Measurements from ENCODE around the gene PRDX4. TPM values are rescaled to one million over a fixed set of nuclear protein-coding genes. Genes with fewer than 3 reads are reported as not detected.

The PRDX4 gene
- total and polyA plus RNA-seq, 2 donors (not counting 1 experiment from before 2014, with no cell fraction given), result 10.6 to 13.1 TPM

DNA sequence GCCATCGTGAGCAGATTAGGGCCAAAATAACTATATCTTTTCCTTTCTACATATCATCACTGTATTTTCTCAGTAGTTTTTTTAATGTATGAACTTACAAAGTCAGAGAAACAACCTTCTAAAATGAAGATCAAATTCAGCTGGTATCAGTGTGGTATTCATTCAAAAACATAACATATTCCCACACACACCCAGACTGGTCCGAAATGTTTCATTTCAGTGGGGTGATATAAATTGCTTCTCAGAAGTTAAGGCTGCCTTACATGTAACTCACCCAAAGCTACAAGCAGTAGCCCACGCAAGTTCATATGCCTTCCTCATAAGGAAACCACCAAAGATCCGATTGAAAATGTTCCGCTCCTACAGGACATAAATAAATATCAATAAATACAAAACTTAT, 37.9 kb downstream of the PRDX4 start:
- Mint-ChIP-seq H3K9me3 (ENCODE audit: insufficient read depth) (no peaks in the 10 kb centered on the region), H3K27ac (no peak overlapping the region), H3K4me3 (no peak overlapping the region), H3K4me1 (no peaks in the 10 kb centered on the region), H3K27me3 (no peaks in the 10 kb centered on the region)
- no peak for ATAC-seq (ENCODE audit: low read depth)
- Histone ChIP-seq H3K4me2 (replicated peaks; ENCODE audit: low read depth, low read length, poor library complexity, severe bottlenecking) (no peak overlapping the region), H3K27ac (ENCODE audit: low read length in 2 of 2) (no peak overlapping the region), H3K27me3 (replicated peaks in 1 of 4; ENCODE audit: control extremely low read depth in 1 of 4, control insufficient read depth in 3 of 4, insufficient read depth in 4 of 4, low read length in 3 of 4) (no peaks in the 10 kb centered on the region), H3K9ac (ENCODE audit: low read length) (no peak overlapping the region), H3K9me3 (ENCODE audit: control extremely low read depth in 1 of 3, control insufficient read depth in 2 of 3, insufficient read depth in 1 of 3, low read length in 2 of 3) (no peaks in the 10 kb centered on the region), H2AFZ (ENCODE audit: insufficient read depth, low read depth, low read length, poor library complexity, severe bottlenecking) (no peak overlapping the region), H3K4me3 (ENCODE audit: control extremely low read depth in 1 of 5, extremely low read depth in 1 of 5, insufficient read depth in 1 of 5, low read depth in 2 of 5, low read length in 4 of 5) (no peak overlapping the region), H3K4me1 (ENCODE audit: control insufficient read depth in 2 of 2, insufficient read depth in 2 of 2, low read length in 2 of 2) (no peaks in the 10 kb centered on the region), H3K36me3 (replicated peaks in 1 of 2; ENCODE audit: control extremely low read depth in 1 of 2, control insufficient read depth in 1 of 2, extremely low read depth in 1 of 2, insufficient read depth in 2 of 2, low read length in 1 of 2) (peaks cover 3 to 9% of the 10 kb centered on the region in 2 experiments), H4K20me1 (ENCODE audit: control insufficient read depth, insufficient read depth, low read length, poor library complexity, severe bottlenecking) (no peaks in the 10 kb centered on the region), H3K79me2 (ENCODE audit: control insufficient read depth, insufficient read depth, low read length) (no peaks in the 10 kb centered on the region)
- intact Hi-C loops (cut with micrococcal nuclease), result no loop called here
- no CpG with 5 or more reads among the region's 5 CpGs for WGBS (ENCODE audit: insufficient coverage)
- no peak for DNase-seq
- ChIA-PET POLR2A (no interaction called here), CTCF (no interaction called here)
- TF ChIP-seq EZH2 (IDR thresholded peaks at IDR 0.05; ENCODE audit: borderline replicate concordance, insufficient read depth, low read depth, low read length, poor library complexity, severe bottlenecking), result no peak
- TF ChIP-seq, protein P1, sequence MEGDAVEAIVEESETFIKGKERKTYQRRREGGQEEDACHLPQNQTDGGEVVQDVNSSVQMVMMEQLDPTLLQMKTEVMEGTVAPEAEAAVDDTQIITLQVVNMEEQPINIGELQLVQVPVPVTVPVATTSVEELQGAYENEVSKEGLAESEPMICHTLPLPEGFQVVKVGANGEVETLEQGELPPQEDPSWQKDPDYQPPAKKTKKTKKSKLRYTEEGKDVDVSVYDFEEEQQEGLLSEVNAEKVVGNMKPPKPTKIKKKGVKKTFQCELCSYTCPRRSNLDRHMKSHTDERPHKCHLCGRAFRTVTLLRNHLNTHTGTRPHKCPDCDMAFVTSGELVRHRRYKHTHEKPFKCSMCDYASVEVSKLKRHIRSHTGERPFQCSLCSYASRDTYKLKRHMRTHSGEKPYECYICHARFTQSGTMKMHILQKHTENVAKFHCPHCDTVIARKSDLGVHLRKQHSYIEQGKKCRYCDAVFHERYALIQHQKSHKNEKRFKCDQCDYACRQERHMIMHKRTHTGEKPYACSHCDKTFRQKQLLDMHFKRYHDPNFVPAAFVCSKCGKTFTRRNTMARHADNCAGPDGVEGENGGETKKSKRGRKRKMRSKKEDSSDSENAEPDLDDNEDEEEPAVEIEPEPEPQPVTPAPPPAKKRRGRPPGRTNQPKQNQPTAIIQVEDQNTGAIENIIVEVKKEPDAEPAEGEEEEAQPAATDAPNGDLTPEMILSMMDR (IDR thresholded peaks at IDR 0.05), result no peak

DNA sequence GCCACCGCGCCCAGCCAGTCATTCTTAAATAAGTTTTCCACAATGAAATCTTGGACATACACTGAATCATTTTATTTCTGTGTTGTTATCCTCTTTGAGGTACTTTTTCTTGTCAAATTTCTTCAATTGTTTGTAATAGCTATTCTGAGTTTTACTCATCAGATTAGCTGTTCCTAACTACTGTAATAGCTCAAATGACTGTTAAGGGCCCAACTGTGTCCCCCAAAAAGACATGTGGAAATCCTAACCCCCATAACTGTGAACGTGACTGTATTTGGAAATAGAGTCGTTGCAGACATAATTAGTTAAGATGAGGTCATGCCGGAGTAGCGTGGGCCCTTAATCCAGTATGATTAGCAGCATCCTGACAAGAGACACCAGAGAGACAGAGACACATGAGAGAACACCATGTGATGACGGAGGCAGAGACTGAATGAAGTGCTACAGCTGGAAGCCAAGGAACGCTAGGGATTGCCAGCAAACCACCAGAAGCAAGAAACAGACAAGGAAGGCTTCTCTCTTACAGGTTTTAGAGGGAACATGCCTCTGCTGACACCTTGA, 52.9 kb downstream of the PRDX4 start:
- no peak overlapping the region for H2AFZ ChIP-seq (ENCODE audit: insufficient read depth, low read depth, low read length, poor library complexity, severe bottlenecking)
- ChIA-PET POLR2A (no interaction called here), CTCF (no interaction called here)
- no peak overlapping the region for H3K27ac ChIP-seq (ENCODE audit: low read length in 2 of 2)
- ATAC-seq (ENCODE audit: low read depth) (no peak), DNase-seq (no peak)
- TF ChIP-seq EZH2 (IDR thresholded peaks at IDR 0.05; ENCODE audit: borderline replicate concordance, insufficient read depth, low read depth, low read length, poor library complexity, severe bottlenecking), result no peak
- no peak overlapping the region for H3K27ac Mint-ChIP-seq
- no peak overlapping the region for H3K4me2 ChIP-seq (replicated peaks; ENCODE audit: low read depth, low read length, poor library complexity, severe bottlenecking)
- no peak overlapping the region for H3K9ac ChIP-seq (ENCODE audit: low read length)
- H3K27me3 ChIP-seq (replicated peaks in 1 of 4; ENCODE audit: control extremely low read depth in 1 of 4, control insufficient read depth in 3 of 4, insufficient read depth in 4 of 4, low read length in 3 of 4), result no peaks in the 10 kb centered on the region
- no peaks in the 10 kb centered on the region for H3K4me1 Mint-ChIP-seq
- peaks cover 0 to 16% of the 10 kb centered on the region in 2 experiments for H3K36me3 ChIP-seq (replicated peaks in 1 of 2; ENCODE audit: control extremely low read depth in 1 of 2, control insufficient read depth in 1 of 2, extremely low read depth in 1 of 2, insufficient read depth in 2 of 2, low read length in 1 of 2)
- no peaks in the 10 kb centered on the region for H4K20me1 ChIP-seq (ENCODE audit: control insufficient read depth, insufficient read depth, low read length, poor library complexity, severe bottlenecking)
- H3K4me3 Mint-ChIP-seq, result no peak overlapping the region
- no peaks in the 10 kb centered on the region for H3K4me1 ChIP-seq (ENCODE audit: control insufficient read depth in 2 of 2, insufficient read depth in 2 of 2, low read length in 2 of 2)
- WGBS (ENCODE audit: insufficient coverage), result 100% methylated on average over 2 of the region's 8 CpGs
- no peak overlapping the region for H3K4me3 ChIP-seq (ENCODE audit: control extremely low read depth in 1 of 5, extremely low read depth in 1 of 5, insufficient read depth in 1 of 5, low read depth in 2 of 5, low read length in 4 of 5)
- H3K9me3 Mint-ChIP-seq (ENCODE audit: insufficient read depth), result no peaks in the 10 kb centered on the region
- no peaks in the 10 kb centered on the region for H3K79me2 ChIP-seq (ENCODE audit: control insufficient read depth, insufficient read depth, low read length)
- no peaks in the 10 kb centered on the region for H3K9me3 ChIP-seq (ENCODE audit: control extremely low read depth in 1 of 3, control insufficient read depth in 2 of 3, insufficient read depth in 1 of 3, low read length in 2 of 3)
- no peaks in the 10 kb centered on the region for H3K27me3 Mint-ChIP-seq
- intact Hi-C loops (cut with micrococcal nuclease), result no loop called here
